AML-193 (cell line): ENCODE measurements around the gene FGFR3.

ENCODE experiments used
- DNase-seq, 2 experiments: peaks; one replicate each; lab custom pipeline; 2025; lab: John Stamatoyannopoulos, UW

Gene FGFR3

GRCh38 chr4:1802720-1803522, 9.8 kb downstream of the FGFR3 start:
- no peak for DNase-seq

DNA sequence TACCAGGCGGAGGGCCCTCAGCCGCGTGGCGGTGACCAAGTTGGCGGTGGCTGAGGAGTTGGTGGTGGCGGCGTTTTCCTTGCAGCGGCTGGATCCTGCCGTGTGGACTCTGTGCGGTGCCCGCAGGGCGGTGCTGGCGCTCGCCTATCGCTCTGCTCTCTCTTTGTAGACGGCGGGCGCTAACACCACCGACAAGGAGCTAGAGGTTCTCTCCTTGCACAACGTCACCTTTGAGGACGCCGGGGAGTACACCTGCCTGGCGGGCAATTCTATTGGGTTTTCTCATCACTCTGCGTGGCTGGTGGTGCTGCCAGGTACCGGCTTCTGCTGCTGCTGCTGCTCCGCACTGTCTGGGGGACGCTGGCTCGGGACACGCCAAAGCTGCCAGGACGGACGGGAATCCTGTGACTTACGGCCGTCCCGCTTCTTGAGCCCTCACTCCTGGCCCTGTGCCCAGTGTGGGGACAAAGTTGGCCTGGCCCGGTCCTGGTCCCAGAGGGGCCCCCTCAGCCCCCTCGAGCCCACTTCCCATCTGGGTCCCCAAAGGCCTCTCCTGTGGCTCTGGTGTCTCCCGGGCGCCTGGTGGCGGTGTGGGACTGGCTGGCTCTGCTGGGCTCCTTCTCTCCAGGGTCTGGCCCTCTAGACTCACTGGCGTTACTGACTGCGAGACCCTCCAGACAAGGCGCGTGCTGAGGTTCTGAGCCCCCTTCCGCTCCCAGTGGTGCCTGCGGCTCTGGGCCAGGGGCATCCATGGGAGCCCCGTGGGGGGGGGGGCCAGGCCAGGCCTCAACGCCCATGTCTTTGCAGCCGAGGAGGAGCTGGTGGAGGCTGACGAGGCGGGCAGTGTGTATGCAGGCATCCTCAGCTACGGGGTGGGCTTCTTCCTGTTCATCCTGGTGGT, 10.7 kb downstream of the FGFR3 start:
- no peak for DNase-seq

DNA sequence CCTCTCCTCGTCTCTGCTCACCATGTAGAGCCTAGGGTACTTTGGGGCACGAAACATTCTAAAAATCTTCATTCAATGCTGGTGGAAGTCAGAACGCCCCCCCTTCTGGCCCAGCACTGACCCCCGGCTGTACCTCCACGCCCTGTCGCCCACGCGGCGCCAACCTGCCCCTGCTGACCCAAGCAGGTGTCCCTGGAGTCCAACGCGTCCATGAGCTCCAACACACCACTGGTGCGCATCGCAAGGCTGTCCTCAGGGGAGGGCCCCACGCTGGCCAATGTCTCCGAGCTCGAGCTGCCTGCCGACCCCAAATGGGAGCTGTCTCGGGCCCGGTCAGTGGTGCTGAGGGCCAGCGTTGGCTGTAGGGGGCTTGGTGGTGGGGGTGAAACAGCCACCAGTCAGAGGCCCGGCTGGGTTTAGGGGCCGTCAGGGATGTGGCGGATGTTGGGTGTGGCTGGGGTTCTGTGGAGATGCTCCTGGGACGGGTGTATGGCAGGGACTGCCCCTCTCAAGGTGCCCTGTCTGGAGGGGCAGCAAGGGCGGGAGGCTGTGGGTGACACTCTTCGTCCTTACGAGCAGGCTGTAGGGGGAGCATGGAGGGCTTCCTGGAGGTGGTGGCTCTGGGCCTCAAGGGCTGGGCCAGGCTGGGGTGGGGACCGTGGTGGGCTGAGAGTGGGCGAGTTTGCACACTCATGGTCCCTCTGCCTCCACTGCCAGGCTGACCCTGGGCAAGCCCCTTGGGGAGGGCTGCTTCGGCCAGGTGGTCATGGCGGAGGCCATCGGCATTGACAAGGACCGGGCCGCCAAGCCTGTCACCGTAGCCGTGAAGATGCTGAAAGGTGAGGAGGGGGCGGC, 11.8 kb downstream of the FGFR3 start:
- no peak for DNase-seq

GRCh38 chr4:1805493-1806222, 12.6 kb downstream of the FGFR3 start:
- no peak for DNase-seq

DNA sequence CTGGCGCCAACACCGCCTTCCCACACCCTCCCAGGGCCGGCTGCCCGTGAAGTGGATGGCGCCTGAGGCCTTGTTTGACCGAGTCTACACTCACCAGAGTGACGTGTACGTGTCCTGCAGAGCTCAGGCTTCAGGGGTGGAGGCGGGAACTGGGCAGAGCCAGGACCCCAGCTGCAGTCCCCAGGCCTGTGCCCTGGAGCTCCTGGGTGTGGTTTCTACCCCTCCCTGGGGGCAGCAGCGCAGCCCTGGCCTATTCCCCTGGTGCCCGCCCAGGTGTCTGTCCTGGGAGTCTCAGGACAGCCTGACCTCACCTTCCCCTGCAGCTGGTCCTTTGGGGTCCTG, 13.1 kb downstream of the FGFR3 start:
- DNase-seq: no peak

DNA sequence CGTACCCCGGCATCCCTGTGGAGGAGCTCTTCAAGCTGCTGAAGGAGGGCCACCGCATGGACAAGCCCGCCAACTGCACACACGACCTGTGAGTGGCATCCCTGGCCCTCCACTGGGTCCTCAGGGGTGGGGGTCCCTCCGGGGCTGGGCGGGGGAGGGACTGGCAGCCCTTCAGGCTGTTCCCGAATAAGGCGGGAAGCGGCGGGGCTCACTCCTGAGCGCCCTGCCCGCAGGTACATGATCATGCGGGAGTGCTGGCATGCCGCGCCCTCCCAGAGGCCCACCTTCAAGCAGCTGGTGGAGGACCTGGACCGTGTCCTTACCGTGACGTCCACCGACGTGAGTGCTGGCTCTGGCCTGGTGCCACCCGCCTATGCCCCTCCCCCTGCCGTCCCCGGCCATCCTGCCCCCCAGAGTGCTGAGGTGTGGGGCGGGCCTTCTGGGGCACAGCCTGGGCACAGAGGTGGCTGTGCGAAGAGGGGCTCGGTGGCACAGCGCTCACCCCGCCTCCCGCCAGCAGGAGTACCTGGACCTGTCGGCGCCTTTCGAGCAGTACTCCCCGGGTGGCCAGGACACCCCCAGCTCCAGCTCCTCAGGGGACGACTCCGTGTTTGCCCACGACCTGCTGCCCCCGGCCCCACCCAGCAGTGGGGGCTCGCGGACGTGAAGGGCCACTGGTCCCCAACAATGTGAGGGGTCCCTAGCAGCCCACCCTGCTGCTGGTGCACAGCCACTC, 13.7 kb downstream of the FGFR3 start:
- no peak for DNase-seq

GRCh38 chr4:1807332-1807777, 14.3 kb downstream of the FGFR3 start:
- no peak for DNase-seq

- DNase-seq: no peak
Measured at GRCh38 chr4:1808396-1808795, 15.3 kb downstream of the FGFR3 start.

GRCh38 chr4:1808851-1809753, 16.0 kb downstream of the FGFR3 start:
- DNase-seq: no peak

- DNase-seq: peak; percentile 28 to 43
Measured at GRCh38 chr4:1809754-1810502, 16.8 kb downstream of the FGFR3 start.

GRCh38 chr4:1810765-1811164, 17.7 kb downstream of the FGFR3 start:
- no peak for DNase-seq

- no peak for DNase-seq
Measured at GRCh38 chr4:1812720-1813119, 19.6 kb downstream of the FGFR3 start.

GRCh38 chr4:1813231-1813630, 20.1 kb downstream of the FGFR3 start:
- DNase-seq: no peak

DNA sequence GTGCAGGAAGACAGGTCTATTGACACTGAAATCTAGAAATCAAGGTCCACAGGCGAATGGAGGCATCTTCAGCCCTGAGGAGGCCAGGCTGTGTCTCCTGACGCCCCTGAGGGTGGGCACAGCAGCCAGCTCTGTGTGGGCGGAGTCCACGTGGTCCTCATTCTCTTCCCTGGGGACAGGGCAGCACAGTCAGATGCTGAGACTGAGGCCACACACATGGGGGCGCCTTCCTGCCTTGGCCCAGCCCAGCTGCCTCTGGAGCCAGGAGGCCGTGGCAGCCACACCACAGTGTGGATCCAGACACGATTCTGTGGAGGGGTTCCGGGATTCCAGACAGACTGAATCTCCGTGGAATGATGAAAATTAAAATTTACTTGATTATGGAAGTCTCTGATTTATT, 20.8 kb downstream of the FGFR3 start:
- DNase-seq: no peak

GRCh38 chr4:1814453-1814852, 21.4 kb downstream of the FGFR3 start:
- no peak for DNase-seq

DNA sequence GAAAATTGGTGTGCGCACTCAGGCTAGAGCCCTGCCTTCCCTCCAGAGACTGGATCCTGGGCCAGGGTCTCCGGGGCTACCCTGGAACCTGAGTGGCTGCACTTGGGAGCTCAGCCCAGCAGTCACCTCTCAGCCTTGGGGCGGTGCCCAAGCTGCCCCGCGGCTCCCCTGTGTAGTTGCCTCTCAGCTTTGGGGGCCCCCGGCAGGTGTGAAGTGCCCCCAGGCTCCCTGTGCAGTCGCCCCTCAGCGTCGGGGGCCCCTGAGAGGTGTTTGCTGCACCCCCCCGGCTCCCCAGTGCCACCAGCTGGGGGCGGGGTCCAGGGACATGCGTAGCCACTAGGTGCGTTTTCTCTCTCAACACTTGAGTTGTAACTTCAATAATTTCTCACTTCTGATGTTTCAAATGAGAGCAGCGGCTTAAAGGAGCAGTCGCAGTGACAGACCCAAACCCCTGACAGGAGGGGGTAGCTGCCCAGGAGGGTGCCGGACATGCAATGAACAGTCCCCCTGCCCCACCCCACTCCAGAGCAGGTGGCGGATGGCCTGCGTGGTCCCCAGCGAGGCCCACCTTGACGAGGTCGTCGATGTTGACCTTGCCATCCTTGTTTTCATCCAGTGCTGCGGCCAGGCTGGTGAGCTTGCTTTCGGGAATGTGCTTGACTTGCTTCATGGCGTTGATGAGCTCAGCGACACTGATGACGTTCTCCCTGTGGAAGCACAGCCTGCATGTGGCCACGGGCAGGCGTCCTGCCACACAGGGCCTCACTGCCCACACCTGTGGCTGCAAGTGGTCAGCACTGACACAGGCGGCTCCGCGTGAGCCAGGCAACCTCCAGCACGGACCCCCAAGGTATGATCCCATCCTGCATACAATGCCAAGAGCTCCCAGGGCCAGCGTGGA, 22.3 kb downstream of the FGFR3 start:
- no peak for DNase-seq

DNA sequence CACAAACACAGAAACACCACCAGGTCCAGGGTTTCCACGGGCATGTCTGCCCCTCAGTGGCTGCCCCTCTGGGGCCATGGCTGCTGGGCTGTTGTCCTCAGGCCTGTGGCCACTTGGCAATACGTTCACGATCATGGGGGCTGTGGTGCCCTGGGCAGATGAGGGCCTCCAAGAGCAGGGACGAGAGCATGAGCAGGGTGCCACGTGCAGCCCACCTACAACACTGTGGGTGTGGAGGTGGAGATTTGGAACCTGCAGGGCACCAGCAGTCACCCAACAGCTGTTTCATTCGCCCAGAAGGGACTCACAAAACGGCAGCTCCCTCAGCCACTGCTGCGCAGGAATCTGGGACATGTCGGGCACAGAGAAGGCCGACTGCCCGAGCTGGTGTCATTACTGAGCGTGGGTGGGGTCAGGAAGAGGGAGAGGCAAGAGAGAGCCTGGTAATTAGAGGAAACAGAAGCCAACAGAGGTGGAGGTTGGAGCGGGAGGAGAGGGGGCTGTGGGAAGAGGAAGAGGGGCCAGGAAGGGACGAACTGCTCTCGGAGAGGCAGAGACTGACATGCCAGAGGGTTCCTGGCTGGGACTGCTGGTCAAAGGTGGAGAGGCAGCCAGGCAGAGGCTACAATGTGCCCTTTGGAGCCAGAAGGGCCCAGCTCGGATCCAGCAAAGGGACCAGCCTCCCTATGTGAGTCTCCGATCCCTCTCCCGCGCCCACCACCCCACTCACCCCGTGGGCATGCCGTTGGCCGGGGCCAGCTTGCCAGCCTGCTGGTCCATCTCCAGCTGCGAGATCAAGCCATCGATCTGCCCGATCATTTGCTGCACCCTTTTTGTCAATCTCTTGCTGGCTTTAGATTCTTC, 23.1 kb downstream of the FGFR3 start:
- DNase-seq: no peak
